Measurements from ENCODE around the gene C1orf87.

The C1orf87 gene

DNA sequence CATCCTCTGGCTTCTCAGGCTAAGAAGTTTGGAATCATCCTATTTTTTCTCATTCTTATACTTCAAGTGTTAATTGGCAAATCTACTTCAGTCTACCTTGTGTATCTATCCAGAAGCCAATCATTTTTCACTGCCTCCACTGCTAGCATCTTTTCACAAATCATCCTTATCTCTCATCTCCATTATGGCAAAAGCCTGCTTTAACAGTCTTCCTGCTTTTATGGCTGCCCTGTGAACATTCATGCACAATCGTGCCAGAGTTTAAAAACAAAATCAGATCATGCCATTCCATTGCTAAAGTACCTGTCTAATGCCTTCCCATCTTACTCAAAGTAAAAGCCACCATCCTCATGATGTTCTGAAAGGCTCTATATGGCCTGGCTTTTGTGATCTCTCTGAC lies 127.8 kb downstream of the C1orf87 start:
- DNase-seq (ENCODE audit: low spot score): no peak

All from NAMALWA (cell line).